GM12878 (cell line): Measurements from ENCODE around the gene TAF10. TPM values are rescaled to one million over a fixed set of nuclear protein-coding genes. Genes with fewer than 3 reads are reported as not detected.

Experiments used
- ATAC-seq: fragments of 200-7000 bp; cut with Tn5 transposase; 3 replicates; pipeline ENCODE4 v1.9.1; 2020; ENCODE audit warnings: mild to moderate bottlenecking, moderate library complexity
- BruUV-seq: library from RNA; stranded (reverse); fragments of 400-500 nt; replicated peaks from 2 replicates; lab custom pipeline; 2021; lab: Mats Ljungman, UMichigan
- CTCF ChIA-PET: fragments of 300-600 bp; sonication (Branson Sonifier 250); formaldehyde crosslinking; extraction: SDS; loops from one replicate; lab custom pipeline; 2021; ENCODE audit warnings: inconsistent platforms; lab: Yijun Ruan, JAX
- POLR2A ChIA-PET: fragments of 350-600 bp; formaldehyde crosslinking; extraction: SDS; loops from one replicate; lab custom pipeline; 2021; ENCODE audit warnings: inconsistent platforms; lab: Charles Lee
- RAD21 ChIA-PET: fragments of 300-600 bp; sonication (Branson Sonifier 250); formaldehyde crosslinking; loops from one replicate; lab custom pipeline; 2023; ENCODE audit warnings: antibody characterized with exemption; ENCODE audit not compliant: unreplicated experiment; lab: Charles Lee
- SMC1A ChIA-PET: fragments of 300-600 bp; sonication (Branson Sonifier 250); formaldehyde crosslinking; loops from one replicate; lab custom pipeline; 2023; ENCODE audit not compliant: unreplicated experiment, uncharacterized antibody; lab: Charles Lee
- DNase-seq: peaks from one replicate; pipeline ENCODE4 v3.0.0-alpha.2; 2011; ENCODE audit warnings: low read depth, low spot score
- FAIRE-seq: peaks from 3 replicates; lab custom pipeline; 2011; peaks lifted over from hg19 to GRCh38; lab: Jason Lieb, UNC
- H2AFZ ChIP-seq: 2 replicates; pipeline ENCODE4 v1.6.0; 2011; ENCODE audit warnings: low read depth, low read length, control low read depth; ENCODE audit not compliant: control insufficient read depth
- H3K27ac ChIP-seq: 2 replicates; pipeline ENCODE4 v1.5.1; 2011; ENCODE audit warnings: control low read depth; ENCODE audit not compliant: control insufficient read depth, insufficient read depth
- H3K27me3 ChIP-seq, 2 experiments: replicated peaks in 1 of 2; 2 replicates each; pipeline versions ENCODE4 v1.6.0 to v1.6.1; 2011; ENCODE audit warnings: low read length in 1 of 2; ENCODE audit not compliant: control insufficient read depth in 2 of 2, insufficient read depth in 2 of 2
- H3K36me3 ChIP-seq, 2 experiments: 2 replicates each; pipeline ENCODE4 v1.5.1; 2011; ENCODE audit warnings: low read length in 1 of 2; ENCODE audit not compliant: control insufficient read depth in 2 of 2, insufficient read depth in 2 of 2
- H3K4me1 ChIP-seq: 2 replicates; pipeline ENCODE4 v1.6.1; 2011; ENCODE audit warnings: mild to moderate bottlenecking, low read length, moderate library complexity, mixed read lengths; ENCODE audit not compliant: control insufficient read depth, insufficient read depth
- H3K4me2 ChIP-seq: 2 replicates; pipeline ENCODE4 v1.6.0; 2011; ENCODE audit warnings: control low read depth; ENCODE audit not compliant: control insufficient read depth, insufficient read depth
- H3K4me3 ChIP-seq: fragments of 200-600 bp; sonication (generic); 2 replicates; pipeline ENCODE4 v1.5.1; 2016
- H3K79me2 ChIP-seq: 2 replicates; pipeline ENCODE4 v1.6.0; 2011; ENCODE audit warnings: low read length; ENCODE audit not compliant: control insufficient read depth, insufficient read depth
- H3K9ac ChIP-seq: 2 replicates; pipeline ENCODE4 v1.8.0; 2011; ENCODE audit warnings: low read length, control low read depth, mixed read lengths; ENCODE audit not compliant: control insufficient read depth, insufficient read depth
- H3K9me3 ChIP-seq: replicated peaks from 3 replicates; pipeline ENCODE4 v1.5.1; 2011; ENCODE audit warnings: mild to moderate bottlenecking, low read length; ENCODE audit not compliant: control insufficient read depth, insufficient read depth
- H4K20me1 ChIP-seq: 2 replicates; pipeline ENCODE4 v1.6.0; 2011; ENCODE audit not compliant: control insufficient read depth, insufficient read depth
- BMI1 ChIP-seq: fragments of 450-650 bp; IDR thresholded peaks from 2 replicates; pipeline ENCODE4 v1.6.1; 2016; ENCODE audit warnings: mild to moderate bottlenecking, moderate library complexity, borderline replicate concordance
- MYB ChIP-seq: fragments of 150-350 bp; IDR thresholded peaks from 2 replicates; pipeline ENCODE4 v1.6.1; 2014; ENCODE audit warnings: mild to moderate bottlenecking, low read depth, low read length, borderline replicate concordance
- NBN ChIP-seq: fragments of 450-650 bp; IDR thresholded peaks from 2 replicates; pipeline ENCODE4 v1.6.1; 2016
- NFYA ChIP-seq: IDR thresholded peaks from 2 replicates; pipeline ENCODE4 v1.6.1; 2011; ENCODE audit warnings: low read depth, mild to moderate bottlenecking, low read length, improper control_type of control experiment, borderline replicate concordance
- ZNF217 ChIP-seq: fragments of 450-650 bp; IDR thresholded peaks from 2 replicates; pipeline ENCODE4 v1.6.1; 2017; ENCODE audit warnings: antibody characterized with exemption, mild to moderate bottlenecking
- WGBS: methylation state at CpG from one replicate; pipeline ENCODE4 v1.1.6; 2016; ENCODE audit warnings: low lambda C conversion rate; ENCODE audit not compliant: insufficient replicate concordance, insufficient coverage; ENCODE audit errors: missing lambda C conversion rate; 5-methylcytosine and 5-hydroxymethylcytosine counted together
- in situ Hi-C: fragments of 300-500 bp; cut with MboI; formaldehyde crosslinking; loops from 9 replicates; pipeline ENCODE4 v1.14.3; 2018; ENCODE audit warnings: mixed read lengths
- intact Hi-C: fragments of 100-400 bp; cut with micrococcal nuclease; formaldehyde crosslinking; loops from one replicate; pipeline ENCODE4 v1.14.2; 2022; ENCODE audit not compliant: unreplicated experiment
- polyA plus RNA-seq, 11 experiments: library from polyadenylated mRNA; depleted of rRNA in 4 of 11; unstranded in 6 of 11; stranded (reverse) in 5 of 11; fragments of >200 nt; fragmentation: Nextera tagmentation in 4 of 11; fragmentation: Illumina TruSeq in 1 of 11; extraction: Ambion mirVana in 4 of 11; extraction: Trizol in 1 of 11; gene quantifications; 1 replicate in 1 of 11; 2 replicates in 10 of 11; pipeline versions ENCODE4 v1.2.1 to v1.2.3, GENCODE V29; 2011 to 2016; ENCODE audit warnings: inconsistent platforms in 2 of 11, missing spikeins in 2 of 11, low read depth in 1 of 11
- total RNA-seq, 4 experiments: library from RNA; depleted of rRNA in 3 of 4; stranded (reverse); fragments of >200 nt in 3 of 4; fragmentation: Illumina TruSeq in 1 of 4; extraction: Trizol in 1 of 4; gene quantifications; 2 replicates each; pipeline versions ENCODE4 v1.2.1 to v1.2.3, GENCODE V29; 2013 to 2021
- TF ChIP-seq, protein P1 (sequence below): IDR thresholded peaks from 2 replicates; pipeline ENCODE4 v1.6.1; 2011; ENCODE audit warnings: borderline replicate concordance, low read depth, mild to moderate bottlenecking, moderate library complexity, low read length; ENCODE audit not compliant: insufficient read depth, poor library complexity, severe bottlenecking
- TF ChIP-seq, protein P2 (sequence below): fragments of 150-350 bp; IDR thresholded peaks from 2 replicates; pipeline ENCODE4 v1.6.1; 2014; ENCODE audit warnings: mild to moderate bottlenecking, low read depth, low read length
- TF ChIP-seq, protein P3 (sequence below): IDR thresholded peaks from 2 replicates; pipeline ENCODE4 v1.6.1; 2012; ENCODE audit warnings: improper control_type of control experiment, low read depth, low read length; ENCODE audit not compliant: insufficient replicate concordance
- TF ChIP-seq, protein P4 (sequence below): fragments of 450-650 bp; IDR thresholded peaks from 2 replicates; pipeline ENCODE4 v1.6.1; 2016; ENCODE audit warnings: mild to moderate bottlenecking
- TF ChIP-seq, protein P5 (sequence below): fragments of 450-650 bp; conservative IDR thresholded peaks from 2 replicates; pipeline ENCODE4 v1.6.1; 2017; ENCODE audit warnings: mild to moderate bottlenecking, moderate library complexity

The TAF10 gene
- total and polyA plus RNA-seq, 10 of the 15 experiments (the other 5 are each of a cell fraction or from before 2014, with no cell fraction given): 26.7 to 251 (median 149) TPM

DNA sequence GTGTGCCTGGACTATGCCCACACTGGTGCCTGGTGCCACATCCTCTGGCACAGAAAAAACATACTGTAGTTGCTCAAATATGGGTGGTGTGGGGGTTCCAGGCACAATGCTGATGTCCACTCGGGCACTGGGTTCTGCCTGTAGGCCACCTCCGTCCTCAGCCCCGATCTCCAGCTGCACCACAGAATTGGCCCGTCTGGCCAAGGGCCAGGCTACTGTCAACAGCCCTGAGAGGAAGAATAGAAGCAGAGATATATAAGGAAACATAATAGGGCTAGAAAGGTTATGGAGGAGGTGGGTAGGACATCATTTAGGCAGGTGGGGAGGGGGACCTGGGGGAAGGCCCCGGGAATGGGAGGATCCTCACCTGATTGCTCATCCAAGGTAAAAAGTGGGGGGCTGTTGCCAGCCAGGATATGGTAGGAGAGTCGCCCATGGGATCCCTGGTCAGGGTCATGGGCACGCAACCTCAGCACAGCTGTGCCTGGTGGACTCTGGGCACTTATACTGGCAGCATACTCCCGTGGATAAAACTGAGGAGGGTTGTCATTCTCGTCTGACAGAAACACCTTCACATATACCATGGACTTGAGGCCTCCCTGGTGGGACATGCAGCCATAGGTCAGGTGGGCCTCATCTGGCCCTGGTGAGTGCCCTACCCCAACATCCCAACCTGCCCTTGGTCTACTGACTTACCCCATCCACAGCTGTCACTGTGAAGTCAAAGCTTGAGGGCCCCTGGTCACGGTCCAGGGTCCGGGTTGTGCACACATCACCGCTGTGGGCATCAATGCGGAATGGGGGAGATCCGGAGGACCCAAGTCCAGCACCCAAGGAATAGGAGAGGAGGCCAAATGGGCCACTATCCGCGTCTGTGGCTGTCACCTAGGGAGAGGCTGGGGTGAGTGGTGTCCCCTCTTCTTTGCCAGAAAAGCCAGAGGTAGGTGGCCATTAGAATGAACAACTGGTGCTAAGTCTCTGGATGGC, 21.7 kb upstream of the TAF10 start:
- DNase-seq (no peak), ATAC-seq (no peak), FAIRE-seq (no peak)
- no peaks in the 10 kb centered on the region for H3K9me3 ChIP-seq
- H3K27me3 ChIP-seq: no peaks in the 10 kb centered on the region
- no peak overlapping the region for H3K4me3 ChIP-seq
- ChIA-PET RAD21 (no interaction called here), CTCF (no interaction called here), SMC1A (interaction anchor here (1.5 kb wide), 1 partner anchor 15 kb away, joined by 4 read pairs; no protein-coding TSS in a partner anchor), POLR2A (interaction anchor here (0.7 to 1.4 kb wide), 2 partner anchors 13 to 50 kb away, joined by 3 to 4 read pairs; partner anchors contain the start of gene MRPL17)
- no peaks in the 10 kb centered on the region for H3K4me1 ChIP-seq
- no peak overlapping the region for H3K9ac ChIP-seq
- H2AFZ ChIP-seq: no peak overlapping the region
- no peaks in the 10 kb centered on the region for H3K79me2 ChIP-seq
- in situ Hi-C loops (no loop called here), intact Hi-C loops (no loop called here)
- H3K4me2 ChIP-seq: no peak overlapping the region
- H4K20me1 ChIP-seq: no peaks in the 10 kb centered on the region
- H3K36me3 ChIP-seq: no peaks in the 10 kb centered on the region
- BruUV-seq: no TSS peak
- WGBS: 59% methylated on average over 16 of the region's 16 CpGs
- no peak overlapping the region for H3K27ac ChIP-seq
- TF ChIP-seq, protein P1, sequence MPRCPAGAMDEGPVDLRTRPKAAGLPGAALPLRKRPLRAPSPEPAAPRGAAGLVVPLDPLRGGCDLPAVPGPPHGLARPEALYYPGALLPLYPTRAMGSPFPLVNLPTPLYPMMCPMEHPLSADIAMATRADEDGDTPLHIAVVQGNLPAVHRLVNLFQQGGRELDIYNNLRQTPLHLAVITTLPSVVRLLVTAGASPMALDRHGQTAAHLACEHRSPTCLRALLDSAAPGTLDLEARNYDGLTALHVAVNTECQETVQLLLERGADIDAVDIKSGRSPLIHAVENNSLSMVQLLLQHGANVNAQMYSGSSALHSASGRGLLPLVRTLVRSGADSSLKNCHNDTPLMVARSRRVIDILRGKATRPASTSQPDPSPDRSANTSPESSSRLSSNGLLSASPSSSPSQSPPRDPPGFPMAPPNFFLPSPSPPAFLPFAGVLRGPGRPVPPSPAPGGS: no peak
- TF ChIP-seq NBN: no peak
- TF ChIP-seq ZNF217: no peak
- TF ChIP-seq, protein P2, sequence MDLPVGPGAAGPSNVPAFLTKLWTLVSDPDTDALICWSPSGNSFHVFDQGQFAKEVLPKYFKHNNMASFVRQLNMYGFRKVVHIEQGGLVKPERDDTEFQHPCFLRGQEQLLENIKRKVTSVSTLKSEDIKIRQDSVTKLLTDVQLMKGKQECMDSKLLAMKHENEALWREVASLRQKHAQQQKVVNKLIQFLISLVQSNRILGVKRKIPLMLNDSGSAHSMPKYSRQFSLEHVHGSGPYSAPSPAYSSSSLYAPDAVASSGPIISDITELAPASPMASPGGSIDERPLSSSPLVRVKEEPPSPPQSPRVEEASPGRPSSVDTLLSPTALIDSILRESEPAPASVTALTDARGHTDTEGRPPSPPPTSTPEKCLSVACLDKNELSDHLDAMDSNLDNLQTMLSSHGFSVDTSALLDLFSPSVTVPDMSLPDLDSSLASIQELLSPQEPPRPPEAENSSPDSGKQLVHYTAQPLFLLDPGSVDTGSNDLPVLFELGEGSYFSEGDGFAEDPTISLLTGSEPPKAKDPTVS: no peak
- TF ChIP-seq, protein P3, sequence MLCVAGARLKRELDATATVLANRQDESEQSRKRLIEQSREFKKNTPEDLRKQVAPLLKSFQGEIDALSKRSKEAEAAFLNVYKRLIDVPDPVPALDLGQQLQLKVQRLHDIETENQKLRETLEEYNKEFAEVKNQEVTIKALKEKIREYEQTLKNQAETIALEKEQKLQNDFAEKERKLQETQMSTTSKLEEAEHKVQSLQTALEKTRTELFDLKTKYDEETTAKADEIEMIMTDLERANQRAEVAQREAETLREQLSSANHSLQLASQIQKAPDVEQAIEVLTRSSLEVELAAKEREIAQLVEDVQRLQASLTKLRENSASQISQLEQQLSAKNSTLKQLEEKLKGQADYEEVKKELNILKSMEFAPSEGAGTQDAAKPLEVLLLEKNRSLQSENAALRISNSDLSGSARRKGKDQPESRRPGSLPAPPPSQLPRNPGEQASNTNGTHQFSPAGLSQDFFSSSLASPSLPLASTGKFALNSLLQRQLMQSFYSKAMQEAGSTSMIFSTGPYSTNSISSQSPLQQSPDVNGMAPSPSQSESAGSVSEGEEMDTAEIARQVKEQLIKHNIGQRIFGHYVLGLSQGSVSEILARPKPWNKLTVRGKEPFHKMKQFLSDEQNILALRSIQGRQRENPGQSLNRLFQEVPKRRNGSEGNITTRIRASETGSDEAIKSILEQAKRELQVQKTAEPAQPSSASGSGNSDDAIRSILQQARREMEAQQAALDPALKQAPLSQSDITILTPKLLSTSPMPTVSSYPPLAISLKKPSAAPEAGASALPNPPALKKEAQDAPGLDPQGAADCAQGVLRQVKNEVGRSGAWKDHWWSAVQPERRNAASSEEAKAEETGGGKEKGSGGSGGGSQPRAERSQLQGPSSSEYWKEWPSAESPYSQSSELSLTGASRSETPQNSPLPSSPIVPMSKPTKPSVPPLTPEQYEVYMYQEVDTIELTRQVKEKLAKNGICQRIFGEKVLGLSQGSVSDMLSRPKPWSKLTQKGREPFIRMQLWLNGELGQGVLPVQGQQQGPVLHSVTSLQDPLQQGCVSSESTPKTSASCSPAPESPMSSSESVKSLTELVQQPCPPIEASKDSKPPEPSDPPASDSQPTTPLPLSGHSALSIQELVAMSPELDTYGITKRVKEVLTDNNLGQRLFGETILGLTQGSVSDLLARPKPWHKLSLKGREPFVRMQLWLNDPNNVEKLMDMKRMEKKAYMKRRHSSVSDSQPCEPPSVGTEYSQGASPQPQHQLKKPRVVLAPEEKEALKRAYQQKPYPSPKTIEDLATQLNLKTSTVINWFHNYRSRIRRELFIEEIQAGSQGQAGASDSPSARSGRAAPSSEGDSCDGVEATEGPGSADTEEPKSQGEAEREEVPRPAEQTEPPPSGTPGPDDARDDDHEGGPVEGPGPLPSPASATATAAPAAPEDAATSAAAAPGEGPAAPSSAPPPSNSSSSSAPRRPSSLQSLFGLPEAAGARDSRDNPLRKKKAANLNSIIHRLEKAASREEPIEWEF: no peak
- no peak for TF ChIP-seq NFYA
- TF ChIP-seq, protein P4, sequence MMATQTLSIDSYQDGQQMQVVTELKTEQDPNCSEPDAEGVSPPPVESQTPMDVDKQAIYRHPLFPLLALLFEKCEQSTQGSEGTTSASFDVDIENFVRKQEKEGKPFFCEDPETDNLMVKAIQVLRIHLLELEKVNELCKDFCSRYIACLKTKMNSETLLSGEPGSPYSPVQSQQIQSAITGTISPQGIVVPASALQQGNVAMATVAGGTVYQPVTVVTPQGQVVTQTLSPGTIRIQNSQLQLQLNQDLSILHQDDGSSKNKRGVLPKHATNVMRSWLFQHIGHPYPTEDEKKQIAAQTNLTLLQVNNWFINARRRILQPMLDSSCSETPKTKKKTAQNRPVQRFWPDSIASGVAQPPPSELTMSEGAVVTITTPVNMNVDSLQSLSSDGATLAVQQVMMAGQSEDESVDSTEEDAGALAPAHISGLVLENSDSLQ: no peak
- no peak for TF ChIP-seq BMI1
- TF ChIP-seq MYB: no peak
- TF ChIP-seq, protein P5, sequence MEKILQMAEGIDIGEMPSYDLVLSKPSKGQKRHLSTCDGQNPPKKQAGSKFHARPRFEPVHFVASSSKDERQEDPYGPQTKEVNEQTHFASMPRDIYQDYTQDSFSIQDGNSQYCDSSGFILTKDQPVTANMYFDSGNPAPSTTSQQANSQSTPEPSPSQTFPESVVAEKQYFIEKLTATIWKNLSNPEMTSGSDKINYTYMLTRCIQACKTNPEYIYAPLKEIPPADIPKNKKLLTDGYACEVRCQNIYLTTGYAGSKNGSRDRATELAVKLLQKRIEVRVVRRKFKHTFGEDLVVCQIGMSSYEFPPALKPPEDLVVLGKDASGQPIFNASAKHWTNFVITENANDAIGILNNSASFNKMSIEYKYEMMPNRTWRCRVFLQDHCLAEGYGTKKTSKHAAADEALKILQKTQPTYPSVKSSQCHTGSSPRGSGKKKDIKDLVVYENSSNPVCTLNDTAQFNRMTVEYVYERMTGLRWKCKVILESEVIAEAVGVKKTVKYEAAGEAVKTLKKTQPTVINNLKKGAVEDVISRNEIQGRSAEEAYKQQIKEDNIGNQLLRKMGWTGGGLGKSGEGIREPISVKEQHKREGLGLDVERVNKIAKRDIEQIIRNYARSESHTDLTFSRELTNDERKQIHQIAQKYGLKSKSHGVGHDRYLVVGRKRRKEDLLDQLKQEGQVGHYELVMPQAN: no peak
